Gastroesophageal sphincter (tissue), 3 donors: ENCODE results near the gene CEP104.

Experiments used
- POLR2A ChIP-seq, 2 donors: fragments of 450-650 bp; IDR thresholded peaks; one replicate each; pipeline ENCODE4 v1.6.1; 2017; ENCODE audit warnings: antibody characterized with exemption in 2 of 2, mild to moderate bottlenecking in 2 of 2, moderate library complexity in 1 of 2
- TF ChIP-seq, protein P1 (sequence below), 4 experiments: fragments of 200-600 bp in 2 of 4; fragments of 450-650 bp in 2 of 4; sonication (generic) in 1 of 4; IDR thresholded peaks; one replicate each; pipeline ENCODE4 v1.5.1; 2017 to 2019; ENCODE audit warnings: antibody characterized with exemption in 4 of 4, mild to moderate bottlenecking in 2 of 4, moderate library complexity in 2 of 4

DNA sequence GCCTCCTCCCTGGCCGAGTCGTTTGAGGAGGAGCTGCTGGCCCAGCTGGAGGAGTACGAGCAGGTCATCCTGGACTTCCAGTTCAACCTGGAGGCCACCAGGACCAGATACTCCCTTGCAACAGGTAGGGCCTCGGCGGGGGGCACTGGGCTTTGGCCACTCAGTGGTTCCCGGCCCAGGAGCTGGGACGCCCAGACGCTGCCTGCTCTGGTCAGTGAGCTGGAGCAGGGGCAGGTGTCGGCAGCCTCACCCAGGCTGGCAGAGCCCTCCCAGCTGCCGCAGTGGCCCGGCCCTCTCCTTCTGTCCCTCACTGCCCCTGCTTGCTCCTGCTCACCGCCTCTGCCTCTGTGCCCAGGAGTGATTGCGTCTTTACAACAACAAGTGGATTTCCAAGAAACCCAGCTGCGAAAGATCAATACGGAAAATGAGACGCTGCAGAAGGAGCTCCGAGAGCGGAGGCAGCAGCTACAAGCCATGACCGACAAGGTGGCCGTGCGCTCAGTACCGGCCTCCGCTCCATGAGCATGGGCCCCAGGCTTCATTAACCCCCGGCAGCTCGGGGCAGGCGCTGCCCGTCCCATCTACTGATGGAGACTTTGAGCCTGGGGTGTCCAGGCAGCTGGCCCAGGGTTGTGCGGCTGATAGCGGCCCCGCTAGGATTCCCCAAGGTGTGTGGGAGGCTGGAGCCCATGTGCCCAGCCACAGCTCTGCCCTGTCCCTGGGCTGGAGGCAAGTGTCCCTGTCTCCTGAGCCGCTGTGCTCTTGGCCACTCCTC lies 93.5 kb downstream of the CEP104 start:
- TF ChIP-seq POLR2A (IDR thresholded peaks at IDR 0.05) = no peak
- TF ChIP-seq, protein P1, sequence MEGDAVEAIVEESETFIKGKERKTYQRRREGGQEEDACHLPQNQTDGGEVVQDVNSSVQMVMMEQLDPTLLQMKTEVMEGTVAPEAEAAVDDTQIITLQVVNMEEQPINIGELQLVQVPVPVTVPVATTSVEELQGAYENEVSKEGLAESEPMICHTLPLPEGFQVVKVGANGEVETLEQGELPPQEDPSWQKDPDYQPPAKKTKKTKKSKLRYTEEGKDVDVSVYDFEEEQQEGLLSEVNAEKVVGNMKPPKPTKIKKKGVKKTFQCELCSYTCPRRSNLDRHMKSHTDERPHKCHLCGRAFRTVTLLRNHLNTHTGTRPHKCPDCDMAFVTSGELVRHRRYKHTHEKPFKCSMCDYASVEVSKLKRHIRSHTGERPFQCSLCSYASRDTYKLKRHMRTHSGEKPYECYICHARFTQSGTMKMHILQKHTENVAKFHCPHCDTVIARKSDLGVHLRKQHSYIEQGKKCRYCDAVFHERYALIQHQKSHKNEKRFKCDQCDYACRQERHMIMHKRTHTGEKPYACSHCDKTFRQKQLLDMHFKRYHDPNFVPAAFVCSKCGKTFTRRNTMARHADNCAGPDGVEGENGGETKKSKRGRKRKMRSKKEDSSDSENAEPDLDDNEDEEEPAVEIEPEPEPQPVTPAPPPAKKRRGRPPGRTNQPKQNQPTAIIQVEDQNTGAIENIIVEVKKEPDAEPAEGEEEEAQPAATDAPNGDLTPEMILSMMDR (IDR thresholded peaks at IDR 0.05) = no peak
